Measurements from ENCODE around the gene NCOA5. TPM values are rescaled to one million over a fixed set of nuclear protein-coding genes. Genes with fewer than 3 reads are reported as not detected.
A peak's percentile ranks its signal among the peaks of the same experiment; 100 is the strongest.

NCOA5 gene
- total and polyA plus RNA-seq, 9 of the 15 experiments (the other 6 are each of a cell fraction or from before 2014, with no cell fraction given) = 3.9 to 22.8 (median 13.8) TPM

GRCh38 chr20:46017272-46017671, 72.5 kb downstream of the NCOA5 start (continued):
- TF ChIP-seq ZNF318 (IDR thresholded peaks at IDR 0.05; ENCODE audit: borderline replicate concordance in 1 of 2, low read depth in 1 of 2) (no peak), NR2C1 (IDR thresholded peaks at IDR 0.05) (peak; percentile 88), NR2C1 (tag; IDR thresholded peaks at IDR 0.05) (peak; percentile 81), ZNF23 (CRISPR knock-in tag; IDR thresholded peaks at IDR 0.05) (no peak)
